K562 (cell line): ENCODE results near the gene SHROOM3. TPM values are rescaled to one million over a fixed set of nuclear protein-coding genes. Genes with fewer than 3 reads are reported as not detected.

Source experiments
- ATAC-seq: fragments of 200-7000 bp; cut with Tn5 transposase; 3 replicates; pipeline ENCODE4 v1.9.1; 2020; ENCODE audit warnings: moderate library complexity
- BruUV-seq: library from RNA; stranded (reverse); fragments of 400-500 nt; replicated peaks from 2 replicates; lab custom pipeline; 2021; lab: Mats Ljungman, UMichigan
- CTCF ChIA-PET: fragments of 300-600 bp; formaldehyde crosslinking; extraction: SDS; loops from one replicate; lab custom pipeline; 2021; ENCODE audit warnings: low intra/inter-chr PET ratio; lab: Yijun Ruan, JAX
- POLR2A ChIA-PET: fragments of 300-600, 350-650 bp; sonication (Branson Sonifier 250); formaldehyde crosslinking; extraction: SDS; loops from one replicate; lab custom pipeline; 2021; ENCODE audit warnings: antibody characterized with exemption, inconsistent platforms; lab: Yijun Ruan, JAX
- DNase-seq, 4 experiments: peaks; one replicate each; pipeline versions ENCODE4 v3.0.0 to v3.0.0-alpha.2; 2011 to 2018; ENCODE audit warnings: low spot score in 3 of 4, mixed read lengths in 3 of 4; ENCODE audit errors: extremely low read depth in 1 of 4
- FAIRE-seq: peaks from 2 replicates; lab custom pipeline; 2011; peaks lifted over from hg19 to GRCh38; lab: Jason Lieb, UNC
- H2AFZ ChIP-seq: 2 replicates; pipeline ENCODE4 v1.6.0; 2011; ENCODE audit warnings: low read depth, low read length, control low read depth, inconsistent platforms
- H3K27ac ChIP-seq: fragments of 200-600 bp; 3 replicates; pipeline ENCODE4 v1.8.0; 2011; ENCODE audit warnings: low read depth, mild to moderate bottlenecking, control low read depth, inconsistent platforms, low read length, moderate library complexity, mixed read lengths; ENCODE audit errors: extremely low read depth
- H3K27me3 ChIP-seq, 2 experiments: fragments of 300-600 bp in 1 of 2; 2 replicates in 1 of 2; 3 replicates in 1 of 2; pipeline versions ENCODE4 v1.6.0 to v1.8.0; 2011; ENCODE audit warnings: inconsistent platforms in 2 of 2, low read length in 2 of 2, mild to moderate bottlenecking in 1 of 2, mixed read lengths in 1 of 2, moderate library complexity in 1 of 2; ENCODE audit not compliant: control insufficient read depth in 2 of 2, insufficient read depth in 2 of 2
- H3K36me3 ChIP-seq: fragments of 300-600 bp; 3 replicates; pipeline ENCODE4 v1.8.0; 2011; ENCODE audit warnings: mild to moderate bottlenecking, low read length, inconsistent platforms; ENCODE audit not compliant: control insufficient read depth, insufficient read depth
- H3K4me1 ChIP-seq, 2 experiments: fragments of 200-600 bp in 1 of 2; replicated peaks in 1 of 2; 2 replicates in 1 of 2; 3 replicates in 1 of 2; pipeline versions ENCODE4 v1.5.1 to v1.8.0; 2011; ENCODE audit warnings: inconsistent platforms in 2 of 2, low read length in 2 of 2, mild to moderate bottlenecking in 1 of 2, mixed read lengths in 1 of 2, moderate library complexity in 1 of 2; ENCODE audit not compliant: control insufficient read depth in 2 of 2, insufficient read depth in 2 of 2
- H3K4me2 ChIP-seq: 2 replicates; pipeline ENCODE4 v1.6.1; 2011; ENCODE audit warnings: low read length, control low read depth, inconsistent platforms, mixed read lengths; ENCODE audit not compliant: insufficient read depth
- H3K4me3 ChIP-seq: fragments of 200-600 bp; sonication (generic), shearing (Covaris generic); 2 replicates; pipeline ENCODE4 v1.5.1; 2016; ENCODE audit warnings: control low read depth, inconsistent platforms
- H3K79me2 ChIP-seq: fragments of 200-600 bp; 3 replicates; pipeline ENCODE4 v1.8.0; 2011; ENCODE audit warnings: low read length, inconsistent platforms; ENCODE audit not compliant: control insufficient read depth, insufficient read depth
- H3K9ac ChIP-seq, 2 experiments: 2 replicates each; pipeline versions ENCODE4 v1.6.0 to v1.6.1; 2011; ENCODE audit warnings: low read depth in 2 of 2, low read length in 2 of 2, control low read depth in 1 of 2, inconsistent platforms in 1 of 2, mild to moderate bottlenecking in 1 of 2, mixed read lengths in 1 of 2; ENCODE audit not compliant: insufficient read depth in 1 of 2
- H3K9me1 ChIP-seq: one replicate; pipeline ENCODE4 v1.6.0; 2011; ENCODE audit warnings: inconsistent platforms, mild to moderate bottlenecking, low read length, moderate library complexity; ENCODE audit not compliant: control insufficient read depth, insufficient read depth
- H3K9me3 ChIP-seq: replicated peaks from 2 replicates; pipeline ENCODE4 v1.5.1; 2011; ENCODE audit warnings: low read depth, low read length, inconsistent platforms; ENCODE audit not compliant: control insufficient read depth, insufficient read depth
- H4K20me1 ChIP-seq: replicated peaks from 2 replicates; pipeline ENCODE4 v1.6.1; 2011; ENCODE audit warnings: low read length, inconsistent platforms, mixed read lengths; ENCODE audit not compliant: control insufficient read depth, insufficient read depth
- C11orf30 ChIP-seq: fragments of 450-650 bp; IDR thresholded peaks from 2 replicates; pipeline ENCODE4 v1.6.1; 2016; ENCODE audit warnings: low read depth, mild to moderate bottlenecking
- CC2D1A ChIP-seq: fragments of 450-650 bp; IDR thresholded peaks from 2 replicates; pipeline ENCODE4 v1.6.1; 2017; ENCODE audit warnings: mild to moderate bottlenecking
- DNMT1 ChIP-seq: fragments of 450-650 bp; IDR thresholded peaks from 2 replicates; pipeline ENCODE4 v1.6.1; 2016; ENCODE audit warnings: antibody characterized with exemption, mild to moderate bottlenecking
- SNAPC5 ChIP-seq: fragments of 250-450 bp; sonication (Bioruptor Pico); IDR thresholded peaks from 2 replicates; pipeline ENCODE4 v1.8.0; 2021; ENCODE audit warnings: moderate library complexity, mild to moderate bottlenecking, inconsistent platforms
- TEAD1 ChIP-seq, 2 experiments: fragments of 450-650 bp in 1 of 2; sonication (generic) in 1 of 2; formaldehyde crosslinking; IDR thresholded peaks; 2 replicates each; pipeline versions ENCODE4 v1.4.0 to v1.8.0; 2020 to 2022; ENCODE audit warnings: mild to moderate bottlenecking in 2 of 2, missing genetic modification reagents in 1 of 2
- ZEB2 ChIP-seq: fragments of 450-650 bp; IDR thresholded peaks from 2 replicates; pipeline ENCODE4 v1.6.1; 2016
- WGBS: fragments of 100-300 bp; shearing (Covaris generic); methylation state at CpG from one replicate; pipeline ENCODE4 v1.1.6; 2016; ENCODE audit warnings: low coverage, mixed read lengths; ENCODE audit not compliant: insufficient coverage; ENCODE audit errors: missing lambda C conversion rate; 5-methylcytosine and 5-hydroxymethylcytosine counted together
- in situ Hi-C: fragments of 300-500 bp; cut with MboI; formaldehyde crosslinking; loops from 4 replicates; pipeline ENCODE4 v1.15.0; 2018; ENCODE audit warnings: inconsistent platforms, mixed read lengths
- intact Hi-C: fragments of 100-400 bp; cut with micrococcal nuclease; formaldehyde crosslinking; loops from 2 replicates; pipeline ENCODE4 v1.14.2; 2022
- polyA plus RNA-seq, 8 experiments: library from polyadenylated mRNA; depleted of rRNA in 4 of 8; stranded (reverse) in 5 of 8; unstranded in 3 of 8; fragments of >200 nt; fragmentation: Nextera tagmentation in 2 of 8; fragmentation: Illumina TruSeq in 1 of 8; extraction: Ambion mirVana in 2 of 8; extraction: Trizol in 1 of 8; gene quantifications; 2 replicates each; pipeline versions ENCODE4 v1.2.1 to v1.2.3, GENCODE V29; 2011 to 2014; ENCODE audit warnings: inconsistent platforms in 1 of 8, missing spikeins in 1 of 8
- total RNA-seq, 7 experiments: library from RNA; depleted of rRNA in 6 of 7; stranded (reverse); fragments of >200 nt in 6 of 7; fragmentation: Illumina TruSeq in 2 of 7; extraction: Trizol in 2 of 7; gene quantifications; 2 replicates each; pipeline versions ENCODE4 v1.2.1 to v1.2.3, GENCODE V29; 2011 to 2021; ENCODE audit warnings: low replicate concordance in 1 of 7

The SHROOM3 gene
- total and polyA plus RNA-seq, 9 of the 15 experiments (the other 6 are each of a cell fraction or from before 2014, with no cell fraction given): 0.01 to 0.07 TPM; not detected in 7

GRCh38 chr4:76578002-76578560 lies 143.1 kb downstream of the SHROOM3 start:
- Histone ChIP-seq H3K27ac (no peak overlapping the region), H2AFZ (no peak overlapping the region), H3K27me3 (peaks cover 0 to 8% of the 10 kb centered on the region in 2 experiments; a peak in 2 of 5 replicates), H3K9me3 (no peaks in the 10 kb centered on the region), H4K20me1 (no peaks in the 10 kb centered on the region), H3K9me1 (no peaks in the 10 kb centered on the region), H3K4me2 (no peak overlapping the region), H3K9ac (no peak overlapping the region), H3K4me1 (no peaks in the 10 kb centered on the region), H3K79me2 (no peaks in the 10 kb centered on the region), H3K36me3 (no peaks in the 10 kb centered on the region), H3K4me3 (no peak overlapping the region)
- ATAC-seq: no peak
- in situ Hi-C loops (no loop called here), intact Hi-C loops (no loop called here)
- POLR2A ChIA-PET: interaction anchor here (0.8 kb wide), 1 partner anchor 12 kb away, joined by 3 read pairs; no protein-coding TSS in a partner anchor
- peak; percentile 15 for FAIRE-seq
- 0% methylated on average over 2 of the region's 2 CpGs for whole genome bisulfite sequencing
- no peak for DNase-seq
- CTCF ChIA-PET: no interaction called here
- no peak for TF ChIP-seq C11orf30
- no peak for TF ChIP-seq CC2D1A
- no peak for TF ChIP-seq ZEB2
- no peak for TF ChIP-seq SNAPC5 (CRISPR knock-in tag)
- no TSS peak for BruUV-seq

GRCh38 chr4:76579596-76580375 lies 144.8 kb downstream of the SHROOM3 start:
- H3K9me3 ChIP-seq: no peaks in the 10 kb centered on the region
- no peak overlapping the region for H3K27ac ChIP-seq
- WGBS: 2% methylated on average over 14 of the region's 14 CpGs
- TF ChIP-seq TEAD1 (CRISPR knock-in tag; IDR thresholded peaks at IDR 0.05) (no peak), DNMT1 (no peak)
- no peak overlapping the region for H3K4me2 ChIP-seq
- H3K79me2 ChIP-seq: no peaks in the 10 kb centered on the region
- POLR2A ChIA-PET: no interaction called here
- H3K9ac ChIP-seq: no peak overlapping the region
- H3K27me3 ChIP-seq: peaks cover 7 to 19% of the 10 kb centered on the region in 2 experiments; a peak in 4 of 5 replicates
- in situ Hi-C loops: no loop called here
- no peaks in the 10 kb centered on the region for H3K4me1 ChIP-seq
- no peak overlapping the region for H3K4me3 ChIP-seq
- ATAC-seq (no peak), DNase-seq (no peak), FAIRE-seq (peak; percentile 6)
- intact Hi-C loops: no loop called here
- no peak overlapping the region for H2AFZ ChIP-seq
- H4K20me1 ChIP-seq: no peaks in the 10 kb centered on the region
- BruUV-seq: no TSS peak
- no peaks in the 10 kb centered on the region for H3K9me1 ChIP-seq
- CTCF ChIA-PET: no interaction called here
- H3K36me3 ChIP-seq: no peaks in the 10 kb centered on the region
